Glomerular endothelial cell (primary cell): ENCODE data around the gene TP63. TPM values are rescaled to one million over a fixed set of nuclear protein-coding genes. Genes with fewer than 3 reads are reported as not detected.

Source experiments
- DNase-seq: peaks from one replicate; pipeline ENCODE4 v3.0.0-alpha.2; 2011; ENCODE audit warnings: low read depth, low spot score; ENCODE audit errors: extremely low read depth
- total RNA-seq: library from RNA; depleted of rRNA; stranded (reverse); fragments of >200 nt; gene quantifications from 2 replicates; pipeline ENCODE4 v1.2.3, GENCODE V29; 2015

Gene TP63
- total RNA-seq, 1 donor from 2014 or later = 0.53 TPM

GRCh38 chr3:189842681-189843602, 211.8 kb downstream of the TP63 start:
- DNase-seq = no peak

- no peak for DNase-seq
These were observed 213.9 kb downstream of the TP63 start for GRCh38 chr3:189845069-189845468.

- no peak for DNase-seq
These were observed 217.3 kb downstream of the TP63 start for GRCh38 chr3:189848395-189849040.

- DNase-seq = no peak
These were observed 218.1 kb downstream of the TP63 start for GRCh38 chr3:189849262-189849661.

- DNase-seq = no peak
These were observed 220.5 kb downstream of the TP63 start for GRCh38 chr3:189851682-189852081.

- no peak for DNase-seq
These were observed 222.7 kb downstream of the TP63 start for GRCh38 chr3:189853906-189854305.

- DNase-seq = no peak
These were observed 229.1 kb downstream of the TP63 start for GRCh38 chr3:189860296-189860695.

- DNase-seq = no peak
These were observed 231.3 kb downstream of the TP63 start for GRCh38 chr3:189862385-189862998.

- DNase-seq = no peak
These were observed 231.8 kb downstream of the TP63 start for GRCh38 chr3:189863031-189863430.

GRCh38 chr3:189868061-189868460, 236.9 kb downstream of the TP63 start:
- DNase-seq = no peak

- DNase-seq = no peak
These were observed 238.0 kb downstream of the TP63 start for GRCh38 chr3:189869165-189869564.

- no peak for DNase-seq
These were observed 240.2 kb downstream of the TP63 start for GRCh38 chr3:189871418-189871817.

GRCh38 chr3:189883113-189883753, 252.0 kb downstream of the TP63 start:
- DNase-seq = no peak

GRCh38 chr3:189890496-189890895, 259.3 kb downstream of the TP63 start:
- no peak for DNase-seq

- DNase-seq = no peak
These were observed 265.3 kb downstream of the TP63 start for GRCh38 chr3:189896533-189896932.

- DNase-seq = no peak
These were observed 266.2 kb downstream of the TP63 start for GRCh38 chr3:189897406-189897805.

- DNase-seq = no peak
These were observed 267.5 kb downstream of the TP63 start for GRCh38 chr3:189898559-189899153.

- DNase-seq = no peak
These were observed 268.0 kb downstream of the TP63 start for GRCh38 chr3:189899186-189899585.

GRCh38 chr3:189900578-189900977, 269.4 kb downstream of the TP63 start:
- no peak for DNase-seq

- DNase-seq = no peak
These were observed 270.3 kb downstream of the TP63 start for GRCh38 chr3:189901481-189901880.
